ENCODE results near the gene GPR84. TPM values are rescaled to one million over a fixed set of nuclear protein-coding genes. Genes with fewer than 3 reads are reported as not detected.

GPR84 gene
- total and polyA plus RNA-seq, 9 of the 15 experiments (the other 6 are each of a cell fraction or from before 2014, with no cell fraction given): 0.07 to 0.18 (median 0.11) TPM; not detected in 5

DNA sequence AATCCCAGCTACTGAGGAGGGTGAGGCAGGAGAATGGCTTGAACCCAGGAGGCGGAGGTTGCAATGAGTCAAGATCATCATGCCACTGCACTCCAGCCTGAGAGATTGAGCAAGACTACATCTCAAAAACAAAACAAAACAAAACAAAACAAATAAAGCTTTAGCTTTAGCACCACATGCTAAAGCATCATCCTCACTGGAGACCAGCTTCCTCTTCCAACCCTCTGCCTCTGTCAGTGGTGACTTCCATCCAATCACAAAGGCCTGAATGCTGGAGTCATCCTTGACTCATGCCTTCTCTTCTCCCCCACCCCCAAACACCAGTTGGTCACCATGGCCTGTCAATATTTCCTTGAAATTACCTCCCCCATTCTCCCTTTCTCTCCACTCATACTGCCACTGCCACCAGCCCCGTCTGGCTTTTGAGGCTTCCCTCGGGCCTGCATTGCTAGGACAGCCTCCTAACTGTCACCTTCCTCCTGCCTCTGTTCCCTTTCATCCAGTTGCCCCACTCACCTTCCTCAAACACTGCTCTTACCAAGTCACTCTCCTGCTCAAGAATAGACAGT, 18.8 kb upstream of the GPR84 start (continued):
- TF ChIP-seq, protein P1, sequence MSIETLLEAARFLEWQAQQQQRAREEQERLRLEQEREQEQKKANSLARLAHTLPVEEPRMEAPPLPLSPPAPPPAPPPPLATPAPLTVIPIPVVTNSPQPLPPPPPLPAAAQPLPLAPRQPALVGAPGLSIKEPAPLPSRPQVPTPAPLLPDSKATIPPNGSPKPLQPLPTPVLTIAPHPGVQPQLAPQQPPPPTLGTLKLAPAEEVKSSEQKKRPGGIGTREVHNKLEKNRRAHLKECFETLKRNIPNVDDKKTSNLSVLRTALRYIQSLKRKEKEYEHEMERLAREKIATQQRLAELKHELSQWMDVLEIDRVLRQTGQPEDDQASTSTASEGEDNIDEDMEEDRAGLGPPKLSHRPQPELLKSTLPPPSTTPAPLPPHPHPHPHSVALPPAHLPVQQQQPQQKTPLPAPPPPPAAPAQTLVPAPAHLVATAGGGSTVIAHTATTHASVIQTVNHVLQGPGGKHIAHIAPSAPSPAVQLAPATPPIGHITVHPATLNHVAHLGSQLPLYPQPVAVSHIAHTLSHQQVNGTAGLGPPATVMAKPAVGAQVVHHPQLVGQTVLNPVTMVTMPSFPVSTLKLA (conservative IDR thresholded peaks at IDR 0.05): peak in 1 of 2 experiments; percentile 48; a peak in 2 of 4 replicates
- TF ChIP-seq ZNF316 (IDR thresholded peaks at IDR 0.05) (no peak), EP300 (IDR thresholded peaks at IDR 0.05; ENCODE audit: low read length) (no peak), CAMTA2 (CRISPR knock-in tag; conservative IDR thresholded peaks at IDR 0.05) (no peak), FOXA3 (CRISPR knock-in tag; conservative IDR thresholded peaks at IDR 0.05 in 1 of 2, IDR thresholded peaks at IDR 0.05 in 1 of 2) (no peak; a peak in 1 of 4 replicates), THRAP3 (IDR thresholded peaks at IDR 0.05; ENCODE audit: borderline replicate concordance) (no peak), SAP30 (IDR thresholded peaks at IDR 0.05; ENCODE audit: borderline replicate concordance, insufficient read depth, low read depth, low read length, poor library complexity, severe bottlenecking) (no peak), NEUROD1 (IDR thresholded peaks at IDR 0.05; ENCODE audit: borderline replicate concordance, low read depth, low read length, partially characterized antibody) (no peak), HSF4 (CRISPR knock-in tag; IDR thresholded peaks at IDR 0.05; ENCODE audit: borderline replicate concordance) (no peak), ZBTB7A (IDR thresholded peaks at IDR 0.05; ENCODE audit: borderline replicate concordance, control insufficient read depth, low read depth, low read length) (no peak), ZFPM2 (CRISPR knock-in tag; IDR thresholded peaks at IDR 0.05) (no peak), KLF1 (tag; IDR thresholded peaks at IDR 0.05) (no peak), FIP1L1 (IDR thresholded peaks at IDR 0.05; ENCODE audit: low read depth, low read length, poor library complexity, severe bottlenecking) (no peak), ZNF311 (CRISPR knock-in tag; IDR thresholded peaks at IDR 0.05) (no peak), POLR2B (IDR thresholded peaks at IDR 0.05; ENCODE audit: low read depth, partially characterized antibody) (no peak), E2F3 (CRISPR knock-in tag; IDR thresholded peaks at IDR 0.05) (no peak)
- TF ChIP-seq, protein P2, sequence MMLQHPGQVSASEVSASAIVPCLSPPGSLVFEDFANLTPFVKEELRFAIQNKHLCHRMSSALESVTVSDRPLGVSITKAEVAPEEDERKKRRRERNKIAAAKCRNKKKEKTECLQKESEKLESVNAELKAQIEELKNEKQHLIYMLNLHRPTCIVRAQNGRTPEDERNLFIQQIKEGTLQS (IDR thresholded peaks at IDR 0.05): peak; percentile 76
- TF ChIP-seq, protein P2 (CRISPR knock-in tag; conservative IDR thresholded peaks at IDR 0.05): no peak
- TF ChIP-seq, protein P3, sequence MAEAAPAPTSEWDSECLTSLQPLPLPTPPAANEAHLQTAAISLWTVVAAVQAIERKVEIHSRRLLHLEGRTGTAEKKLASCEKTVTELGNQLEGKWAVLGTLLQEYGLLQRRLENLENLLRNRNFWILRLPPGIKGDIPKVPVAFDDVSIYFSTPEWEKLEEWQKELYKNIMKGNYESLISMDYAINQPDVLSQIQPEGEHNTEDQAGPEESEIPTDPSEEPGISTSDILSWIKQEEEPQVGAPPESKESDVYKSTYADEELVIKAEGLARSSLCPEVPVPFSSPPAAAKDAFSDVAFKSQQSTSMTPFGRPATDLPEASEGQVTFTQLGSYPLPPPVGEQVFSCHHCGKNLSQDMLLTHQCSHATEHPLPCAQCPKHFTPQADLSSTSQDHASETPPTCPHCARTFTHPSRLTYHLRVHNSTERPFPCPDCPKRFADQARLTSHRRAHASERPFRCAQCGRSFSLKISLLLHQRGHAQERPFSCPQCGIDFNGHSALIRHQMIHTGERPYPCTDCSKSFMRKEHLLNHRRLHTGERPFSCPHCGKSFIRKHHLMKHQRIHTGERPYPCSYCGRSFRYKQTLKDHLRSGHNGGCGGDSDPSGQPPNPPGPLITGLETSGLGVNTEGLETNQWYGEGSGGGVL (CRISPR knock-in tag; IDR thresholded peaks at IDR 0.05): no peak
- TF ChIP-seq, protein P4, sequence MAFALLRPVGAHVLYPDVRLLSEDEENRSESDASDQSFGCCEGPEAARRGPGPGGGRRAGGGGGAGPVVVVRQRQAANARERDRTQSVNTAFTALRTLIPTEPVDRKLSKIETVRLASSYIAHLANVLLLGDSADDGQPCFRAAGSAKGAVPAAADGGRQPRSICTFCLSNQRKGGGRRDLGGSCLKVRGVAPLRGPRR (CRISPR knock-in tag; IDR thresholded peaks at IDR 0.05): no peak
- TF ChIP-seq, protein P5, sequence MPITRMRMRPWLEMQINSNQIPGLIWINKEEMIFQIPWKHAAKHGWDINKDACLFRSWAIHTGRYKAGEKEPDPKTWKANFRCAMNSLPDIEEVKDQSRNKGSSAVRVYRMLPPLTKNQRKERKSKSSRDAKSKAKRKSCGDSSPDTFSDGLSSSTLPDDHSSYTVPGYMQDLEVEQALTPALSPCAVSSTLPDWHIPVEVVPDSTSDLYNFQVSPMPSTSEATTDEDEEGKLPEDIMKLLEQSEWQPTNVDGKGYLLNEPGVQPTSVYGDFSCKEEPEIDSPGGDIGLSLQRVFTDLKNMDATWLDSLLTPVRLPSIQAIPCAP (CRISPR knock-in tag; IDR thresholded peaks at IDR 0.05; ENCODE audit: borderline replicate concordance): no peak

Measured in K562 (cell line).